Measurements from ENCODE around the gene ARHGAP22. TPM values are rescaled to one million over a fixed set of nuclear protein-coding genes. Genes with fewer than 3 reads are reported as not detected.

ARHGAP22 gene
- total RNA-seq, 2 donors from 2014 or later = 4.4 to 8.6 TPM

DNA sequence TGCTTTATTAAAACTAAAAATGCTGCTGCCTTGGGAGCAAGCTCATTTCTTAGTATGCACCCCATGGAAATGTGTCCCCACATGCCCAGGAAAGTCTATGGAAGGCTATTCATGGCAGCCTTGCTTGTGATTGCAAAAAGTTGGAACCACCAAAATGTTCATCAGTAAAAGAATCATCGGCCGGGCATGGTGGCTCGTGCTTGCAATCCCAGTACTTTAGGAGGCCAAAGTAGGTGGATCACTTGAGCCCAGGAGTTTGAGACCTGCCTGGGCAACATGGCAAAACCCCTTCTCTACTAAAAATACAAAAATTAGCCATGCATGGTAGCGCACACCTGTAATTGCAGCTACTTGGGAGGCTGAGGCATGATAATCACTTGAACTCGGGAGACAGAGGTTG, 79.8 kb downstream of the ARHGAP22 start:
- H3K27me3 ChIP-seq (replicated peaks; ENCODE audit: insufficient read depth) = no peaks in the 10 kb centered on the region
- DNase-seq (ENCODE audit: low spot score) = no peak
- intact Hi-C loops (cut with DNase I) = no loop called here
- no peaks in the 10 kb centered on the region for H3K4me1 ChIP-seq (replicated peaks)
- no peak overlapping the region for H3K27ac ChIP-seq
- 96% methylated on average over 5 of the region's 5 CpGs for WGBS
- TF ChIP-seq POLR2A (IDR thresholded peaks at IDR 0.05) (no peak), POLR2AphosphoS5 (IDR thresholded peaks at IDR 0.05) (no peak)
- TF ChIP-seq, protein P1, sequence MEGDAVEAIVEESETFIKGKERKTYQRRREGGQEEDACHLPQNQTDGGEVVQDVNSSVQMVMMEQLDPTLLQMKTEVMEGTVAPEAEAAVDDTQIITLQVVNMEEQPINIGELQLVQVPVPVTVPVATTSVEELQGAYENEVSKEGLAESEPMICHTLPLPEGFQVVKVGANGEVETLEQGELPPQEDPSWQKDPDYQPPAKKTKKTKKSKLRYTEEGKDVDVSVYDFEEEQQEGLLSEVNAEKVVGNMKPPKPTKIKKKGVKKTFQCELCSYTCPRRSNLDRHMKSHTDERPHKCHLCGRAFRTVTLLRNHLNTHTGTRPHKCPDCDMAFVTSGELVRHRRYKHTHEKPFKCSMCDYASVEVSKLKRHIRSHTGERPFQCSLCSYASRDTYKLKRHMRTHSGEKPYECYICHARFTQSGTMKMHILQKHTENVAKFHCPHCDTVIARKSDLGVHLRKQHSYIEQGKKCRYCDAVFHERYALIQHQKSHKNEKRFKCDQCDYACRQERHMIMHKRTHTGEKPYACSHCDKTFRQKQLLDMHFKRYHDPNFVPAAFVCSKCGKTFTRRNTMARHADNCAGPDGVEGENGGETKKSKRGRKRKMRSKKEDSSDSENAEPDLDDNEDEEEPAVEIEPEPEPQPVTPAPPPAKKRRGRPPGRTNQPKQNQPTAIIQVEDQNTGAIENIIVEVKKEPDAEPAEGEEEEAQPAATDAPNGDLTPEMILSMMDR (IDR thresholded peaks at IDR 0.05) = no peak
- no peaks in the 10 kb centered on the region for H3K9me3 ChIP-seq
- no peak overlapping the region for H3K4me3 ChIP-seq
- H3K36me3 ChIP-seq = no peaks in the 10 kb centered on the region

DNA sequence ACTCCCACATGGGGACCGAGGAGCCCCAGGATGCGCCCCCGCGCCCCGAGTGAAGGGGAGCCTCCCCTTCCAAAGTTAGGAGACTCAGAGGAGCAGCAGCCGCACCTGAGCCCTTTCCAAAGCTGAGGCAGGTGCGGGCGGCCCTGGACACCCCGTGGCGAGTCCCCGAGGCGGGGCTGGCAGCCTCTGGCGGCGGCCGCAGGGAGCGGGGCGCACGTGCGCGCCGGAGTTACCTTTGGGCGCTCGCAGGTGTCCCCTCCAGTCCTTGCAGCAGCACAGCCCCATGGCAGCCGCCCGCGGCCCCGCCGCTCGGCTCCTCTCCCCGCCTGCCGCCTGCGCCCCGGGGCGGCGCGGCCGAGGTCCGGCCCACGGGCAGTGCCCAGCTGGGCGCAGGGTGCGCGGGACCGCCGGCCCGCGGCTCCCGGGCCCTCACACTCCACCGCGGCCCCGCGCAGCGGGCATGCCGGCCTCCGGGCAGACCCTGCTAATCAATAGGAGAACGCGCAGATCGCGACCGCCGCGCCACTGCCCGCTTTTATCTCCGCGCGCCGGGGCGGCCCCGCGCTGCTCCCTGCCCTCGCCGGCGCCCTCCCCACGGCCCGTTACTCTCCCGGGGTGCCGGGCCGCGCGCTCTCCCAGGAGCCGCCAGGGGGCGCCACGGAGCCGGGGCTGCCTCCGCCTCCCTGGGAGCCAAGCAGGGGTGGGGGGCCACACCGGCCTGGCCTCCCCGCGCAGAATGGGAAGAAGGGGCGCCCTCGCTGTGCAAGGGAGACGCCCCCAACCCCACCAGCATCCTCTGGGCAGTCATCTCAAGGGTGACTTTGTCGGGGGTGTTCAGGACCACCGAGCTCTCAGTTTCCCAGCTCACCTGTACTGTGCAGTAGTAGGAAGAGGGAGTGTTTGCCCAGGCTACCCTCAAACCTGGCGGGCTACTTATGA, 80.8 kb downstream of the ARHGAP22 start:
- TF ChIP-seq POLR2A (IDR thresholded peaks at IDR 0.05) = no peak
- no peak for TF ChIP-seq POLR2AphosphoS5 (IDR thresholded peaks at IDR 0.05)
- TF ChIP-seq, protein P1 (IDR thresholded peaks at IDR 0.05) = peak in 1 of 4 experiments; percentile 40
- Histone ChIP-seq H3K27ac (no peak overlapping the region), H3K27me3 (replicated peaks; ENCODE audit: insufficient read depth) (no peaks in the 10 kb centered on the region), H3K36me3 (no peaks in the 10 kb centered on the region), H3K4me1 (replicated peaks) (no peaks in the 10 kb centered on the region), H3K9me3 (no peaks in the 10 kb centered on the region), H3K4me3 (peak overlapping the region; percentile 27 to 36)
- DNase-seq (ENCODE audit: low spot score) = no peak
- intact Hi-C loops (cut with DNase I) = no loop called here
- 14% methylated on average over 23 of the region's 93 CpGs for WGBS

DNA sequence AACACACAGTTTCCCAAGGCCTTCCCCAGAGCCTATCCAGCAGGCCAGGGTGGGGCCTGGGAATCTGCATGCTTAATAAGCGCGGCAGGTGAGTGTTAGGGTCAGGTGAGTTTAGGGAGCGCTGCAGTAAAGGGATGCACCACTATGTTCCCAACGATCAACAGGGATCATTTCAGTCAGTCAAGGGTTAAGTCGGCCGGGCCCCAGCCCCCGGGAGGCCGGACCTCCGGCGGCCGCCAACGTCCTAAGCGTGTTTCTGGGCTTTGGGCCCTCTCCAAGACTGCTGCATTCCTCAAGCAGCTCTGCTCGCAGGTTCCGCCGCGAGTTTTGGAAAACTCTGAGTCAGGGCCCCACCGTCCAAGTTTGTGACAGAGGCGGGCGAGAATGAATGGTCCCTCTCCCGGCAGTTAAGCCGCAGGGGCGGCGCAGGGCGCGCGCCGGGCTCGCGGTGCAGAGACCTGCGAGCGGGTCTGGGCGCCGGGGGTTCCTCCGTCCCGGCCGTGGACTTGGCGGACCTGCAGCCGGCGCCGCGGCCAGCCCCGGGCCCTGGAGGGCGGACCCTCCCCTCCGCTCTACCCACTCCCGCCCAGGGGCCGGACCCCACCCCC, 81.6 kb downstream of the ARHGAP22 start:
- intact Hi-C loops (cut with DNase I) = no loop called here
- H3K27ac ChIP-seq = no peak overlapping the region
- DNase-seq (ENCODE audit: low spot score) = no peak
- no peaks in the 10 kb centered on the region for H3K9me3 ChIP-seq
- H3K36me3 ChIP-seq = no peaks in the 10 kb centered on the region
- H3K4me1 ChIP-seq (replicated peaks) = no peaks in the 10 kb centered on the region
- no peaks in the 10 kb centered on the region for H3K27me3 ChIP-seq (replicated peaks; ENCODE audit: insufficient read depth)
- TF ChIP-seq POLR2AphosphoS5 (IDR thresholded peaks at IDR 0.05) (no peak), POLR2A (IDR thresholded peaks at IDR 0.05) (no peak)
- TF ChIP-seq, protein P1 (IDR thresholded peaks at IDR 0.05) = no peak
- peak overlapping the region; percentile 27 to 36 for H3K4me3 ChIP-seq
- under 1% methylated on average over 34 of the region's 47 CpGs for WGBS

DNA sequence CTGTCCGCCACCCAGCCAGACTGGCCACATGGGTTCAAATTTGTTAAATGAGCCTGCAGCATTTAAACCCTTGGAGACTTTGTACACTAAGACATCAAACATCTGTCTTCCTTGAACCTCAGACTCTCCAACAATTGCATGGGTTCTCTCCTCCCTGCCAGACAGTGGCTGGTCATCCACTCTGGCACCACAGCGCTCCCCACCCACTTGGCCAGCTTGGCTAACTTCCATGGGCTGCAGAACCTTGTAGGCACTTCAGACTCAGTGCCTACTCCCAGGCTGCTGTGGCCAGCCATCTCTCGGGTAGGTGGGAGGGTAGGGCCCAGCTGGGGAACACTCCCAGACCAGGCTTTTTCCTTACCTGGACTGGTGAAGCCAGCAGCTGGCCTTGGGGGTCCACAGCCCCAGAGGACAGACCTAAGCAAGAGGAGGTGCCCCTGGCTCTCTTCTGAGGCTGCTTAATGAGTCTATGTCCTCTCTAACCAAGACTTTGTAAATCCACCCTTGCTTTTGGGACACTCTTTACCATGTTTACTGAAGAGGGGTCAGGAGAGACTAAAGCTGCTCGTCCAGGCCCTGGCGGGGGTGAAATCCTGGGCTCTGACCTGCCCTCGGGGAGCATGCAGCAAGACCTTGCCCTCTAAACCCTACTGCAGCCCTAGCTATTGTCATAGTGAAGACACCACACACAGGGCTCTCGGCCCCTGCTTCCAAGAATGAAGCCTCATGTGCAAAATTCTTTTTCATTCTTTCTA, 82.7 kb downstream of the ARHGAP22 start:
- Histone ChIP-seq H3K27ac (no peak overlapping the region), H3K27me3 (replicated peaks; ENCODE audit: insufficient read depth) (no peaks in the 10 kb centered on the region), H3K4me1 (replicated peaks) (no peaks in the 10 kb centered on the region), H3K36me3 (no peaks in the 10 kb centered on the region), H3K4me3 (no peak overlapping the region), H3K9me3 (no peaks in the 10 kb centered on the region)
- DNase-seq (ENCODE audit: low spot score) = no peak
- WGBS = 91% methylated on average over 7 of the region's 7 CpGs
- intact Hi-C loops (cut with DNase I) = no loop called here
- TF ChIP-seq POLR2A (IDR thresholded peaks at IDR 0.05) = no peak
- TF ChIP-seq, protein P1 (IDR thresholded peaks at IDR 0.05) = no peak
